OCI-LY3 (cell line): Measurements from ENCODE around the gene GSTCD.
"Not testable (repeated sequence)": the region's sequence is repeated elsewhere in the genome, so short reads cannot be mapped to it uniquely, and the experiment has no call there.

Source experiments
- H2AFZ ChIP-seq: fragments of 200-600, 300-600 bp; shearing (Covaris generic); 2 replicates; pipeline ENCODE4 v1.6.0; 2014; ENCODE audit warnings: antibody characterized with exemption, low read depth, low read length
- H3K27ac ChIP-seq: fragments of 200-600, 300-600 bp; sonication (generic); 2 replicates; pipeline ENCODE4 v1.5.1; 2014; ENCODE audit warnings: mild to moderate bottlenecking, low read length, moderate library complexity, mixed read lengths
- H3K27me3 ChIP-seq: fragments of 200-600, 300-600 bp; sonication (generic); 2 replicates; pipeline ENCODE4 v1.6.1; 2014; ENCODE audit warnings: low read depth, low read length, mixed read lengths
- H3K36me3 ChIP-seq: fragments of 200-600, 300-600 bp; sonication (generic); replicated peaks from 2 replicates; pipeline ENCODE3; 2014; ENCODE audit warnings: low read depth, low read length, mixed read lengths
- H3K4me1 ChIP-seq: fragments of 300-600, 200-600 bp; sonication (generic); 2 replicates; pipeline ENCODE4 v1.6.1; 2014; ENCODE audit warnings: low read length, mixed read lengths
- H3K4me2 ChIP-seq: fragments of 200-600, 300-600 bp; sonication (generic); 2 replicates; pipeline ENCODE4 v1.6.1; 2014; ENCODE audit warnings: low read length, mixed read lengths
- H3K4me3 ChIP-seq: fragments of 300-600, 200-600 bp; sonication (generic); 2 replicates; pipeline ENCODE4 v1.5.1; 2014; ENCODE audit warnings: antibody characterized with exemption, mild to moderate bottlenecking, low read length, moderate library complexity
- H3K79me2 ChIP-seq: fragments of 300-600, 200-600 bp; shearing (Covaris generic); 2 replicates; pipeline ENCODE4 v1.6.1; 2014; ENCODE audit warnings: mild to moderate bottlenecking, low read length, mixed read lengths
- H3K9ac ChIP-seq: fragments of 300-600, 200-600 bp; shearing (Covaris generic); 2 replicates; pipeline ENCODE4 v1.6.0; 2014; ENCODE audit warnings: mild to moderate bottlenecking, low read length, moderate library complexity
- H3K9me3 ChIP-seq: fragments of 200-600, 300-600 bp; shearing (Covaris generic); 2 replicates; pipeline ENCODE4 v1.6.1; 2014; ENCODE audit warnings: low read length, mixed read lengths; ENCODE audit not compliant: insufficient read depth
- H4K20me1 ChIP-seq: fragments of 200-600, 300-600 bp; sonication (generic); 2 replicates; pipeline ENCODE4 v1.6.1; 2016; ENCODE audit warnings: low read length, mixed read lengths; ENCODE audit not compliant: insufficient read depth
- CTCF ChIP-seq: fragments of 200-600, 300-600 bp; sonication (generic); IDR thresholded peaks from 2 replicates; pipeline ENCODE4 v1.5.1; 2014; ENCODE audit warnings: antibody characterized with exemption, low read length, low read depth
- EZH2phosphoT487 ChIP-seq: fragments of 200-600 bp; shearing (Covaris generic); IDR thresholded peaks from 2 replicates; pipeline ENCODE4 v1.6.1; 2018; ENCODE audit warnings: antibody characterized with exemption, mixed run types, low read depth

Gene GSTCD

DNA sequence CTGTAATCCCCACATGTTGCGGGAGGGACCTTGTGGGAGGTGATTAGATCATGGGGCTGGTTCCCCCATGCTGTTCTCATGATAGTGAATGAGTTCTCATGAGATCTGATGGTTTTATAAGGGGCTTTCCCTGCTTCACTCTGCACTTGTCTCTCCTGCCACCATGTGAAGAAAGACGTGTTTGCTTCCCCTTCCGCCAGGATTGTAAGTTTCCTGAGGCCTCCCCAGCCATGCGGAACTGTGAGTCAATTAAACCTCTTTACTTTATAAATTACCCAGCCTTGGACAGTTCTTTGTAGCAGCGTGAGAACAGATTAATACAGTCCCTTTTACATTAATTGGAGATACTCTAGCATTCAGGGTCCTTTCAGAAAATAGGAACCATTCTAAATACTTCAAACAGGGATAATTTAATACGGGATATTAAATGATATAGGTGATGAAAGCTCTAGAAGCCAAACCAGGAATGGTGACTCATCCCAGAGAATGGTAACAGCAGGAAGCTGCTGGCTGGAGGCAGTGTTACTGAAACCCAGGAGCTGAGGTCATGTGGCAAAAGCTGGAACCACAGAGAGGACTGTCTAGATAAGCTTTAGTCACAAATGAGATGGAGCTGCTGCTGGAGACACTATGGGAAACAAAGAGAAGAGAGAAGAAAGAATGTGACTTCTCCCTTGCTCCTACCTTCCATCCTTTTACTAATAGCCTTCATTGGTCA is 57.3 kb downstream of the GSTCD start:
- Histone ChIP-seq H2AFZ (no peak overlapping the region), H3K27ac (no peak overlapping the region), H3K4me3 (no peak overlapping the region), H3K9ac (no peak overlapping the region), H3K27me3 (no peaks in the 10 kb centered on the region), H3K79me2 (no peaks in the 10 kb centered on the region), H3K36me3 (peaks cover 18% of the 10 kb centered on the region), H3K4me2 (no peak overlapping the region), H4K20me1 (no peaks in the 10 kb centered on the region), H3K9me3 (no peaks in the 10 kb centered on the region), H3K4me1 (no peaks in the 10 kb centered on the region)
- no peak for TF ChIP-seq EZH2phosphoT487
- TF ChIP-seq CTCF = no peak

GRCh38 chr4:105767579-105767978 is 59.0 kb downstream of the GSTCD start:
- no peaks in the 10 kb centered on the region for H3K4me1 ChIP-seq
- H2AFZ ChIP-seq = no peak overlapping the region
- TF ChIP-seq CTCF = no peak
- no peak for TF ChIP-seq EZH2phosphoT487
- no peak overlapping the region for H3K4me3 ChIP-seq
- no peaks in the 10 kb centered on the region for H3K79me2 ChIP-seq
- no peaks in the 10 kb centered on the region for H4K20me1 ChIP-seq
- no peaks in the 10 kb centered on the region for H3K27me3 ChIP-seq
- H3K36me3 ChIP-seq = peaks cover 18% of the 10 kb centered on the region
- H3K4me2 ChIP-seq = no peak overlapping the region
- no peak overlapping the region for H3K27ac ChIP-seq
- H3K9ac ChIP-seq = no peak overlapping the region
- no peaks in the 10 kb centered on the region for H3K9me3 ChIP-seq

GRCh38 chr4:105770524-105770923 is 61.9 kb downstream of the GSTCD start:
- not testable (repeated sequence) for H3K27me3 ChIP-seq, H3K27ac ChIP-seq, H2AFZ ChIP-seq, H3K4me2 ChIP-seq, H3K79me2 ChIP-seq, H3K4me3 ChIP-seq, H3K9me3 ChIP-seq, H4K20me1 ChIP-seq, H3K9ac ChIP-seq, H3K4me1 ChIP-seq
- peaks cover 15% of the 10 kb centered on the region for H3K36me3 ChIP-seq

- not testable (repeated sequence) for H3K27me3 ChIP-seq, H3K9me3 ChIP-seq, H3K79me2 ChIP-seq, H2AFZ ChIP-seq, H3K4me3 ChIP-seq, H3K36me3 ChIP-seq, H3K9ac ChIP-seq, H4K20me1 ChIP-seq, H3K4me1 ChIP-seq, H3K27ac ChIP-seq, H3K4me2 ChIP-seq
These were observed 63.5 kb downstream of the GSTCD start for GRCh38 chr4:105772065-105772464.

DNA sequence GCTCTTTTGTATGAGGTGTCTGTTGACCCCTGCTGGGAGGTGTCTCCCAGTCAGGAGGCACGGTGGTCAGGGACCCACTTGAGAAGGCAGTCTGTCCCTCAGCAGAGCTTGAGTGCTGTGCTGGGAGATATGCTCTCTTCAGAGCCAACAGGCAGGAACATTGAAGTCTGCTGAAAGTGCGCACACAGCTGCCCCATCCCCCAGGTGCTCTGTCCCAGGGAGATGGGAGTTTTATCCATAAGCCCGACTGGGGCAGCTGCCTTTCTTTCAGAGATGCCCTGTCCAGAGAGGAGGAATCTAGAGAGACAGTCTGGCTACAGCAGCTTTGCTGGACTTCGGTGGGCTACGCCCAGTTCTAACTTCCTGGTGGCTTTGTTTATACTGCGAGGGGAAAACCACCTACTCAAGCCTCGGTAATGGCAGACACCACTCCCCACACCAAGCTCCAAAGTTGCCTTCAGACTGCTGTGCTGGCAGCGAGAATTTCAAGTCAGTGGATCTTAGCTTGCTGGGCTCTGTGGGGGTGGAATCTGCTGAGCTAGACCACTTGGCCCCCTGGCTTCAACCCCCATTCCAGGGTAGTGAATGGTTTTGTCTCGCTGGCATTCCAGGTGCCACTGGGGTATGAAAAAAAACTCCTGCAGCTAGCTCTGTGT is 67.3 kb downstream of the GSTCD start:
- H3K4me3 ChIP-seq, H3K4me1 ChIP-seq, H4K20me1 ChIP-seq, H3K79me2 ChIP-seq, H3K27ac ChIP-seq, H3K36me3 ChIP-seq, H3K4me2 ChIP-seq, H3K9ac ChIP-seq, H3K9me3 ChIP-seq, H2AFZ ChIP-seq, H3K27me3 ChIP-seq: not testable (repeated sequence)
